GM23338 (cell line): ENCODE measurements around the gene EEF1E1. TPM values are rescaled to one million over a fixed set of nuclear protein-coding genes. Genes with fewer than 3 reads are reported as not detected.

Source experiments
- ATAC-seq: fragments of 200-7000 bp; cut with Tn5 transposase; 3 replicates; pipeline ENCODE4 v1.9.1; 2020
- DNase-seq: peaks from one replicate; pipeline ENCODE4 v3.0.0-alpha.2; 2015; ENCODE audit warnings: low spot score
- H2AFZ ChIP-seq: fragments of 200-600 bp; sonication (generic); 2 replicates; pipeline ENCODE4 v1.8.0; 2016; ENCODE audit warnings: antibody characterized with exemption, mild to moderate bottlenecking, moderate library complexity
- H3F3A ChIP-seq: fragments of 200-600 bp; sonication (generic); replicated peaks from 2 replicates; pipeline ENCODE4 v1.8.0; 2017; ENCODE audit warnings: antibody characterized with exemption, mixed run types, low read depth
- H3K27ac ChIP-seq: fragments of 200-600 bp; sonication (generic); 2 replicates; pipeline ENCODE4 v1.6.1; 2016; ENCODE audit warnings: low read depth
- H3K27me3 ChIP-seq: fragments of 200-600 bp; sonication (generic); 2 replicates; pipeline ENCODE4 v1.8.0; 2016; ENCODE audit warnings: mild to moderate bottlenecking, mixed run types, moderate library complexity; ENCODE audit not compliant: insufficient read depth
- H3K36me3 ChIP-seq: fragments of 200-600 bp; sonication (generic); 2 replicates; pipeline ENCODE4 v1.8.0; 2016; ENCODE audit warnings: mild to moderate bottlenecking; ENCODE audit not compliant: insufficient read depth
- H3K4me1 ChIP-seq: fragments of 200-600 bp; sonication (generic); 2 replicates; pipeline ENCODE4 v1.8.0; 2016; ENCODE audit warnings: mild to moderate bottlenecking, moderate library complexity; ENCODE audit not compliant: insufficient read depth
- H3K4me2 ChIP-seq: fragments of 200-600 bp; sonication (generic); 2 replicates; pipeline ENCODE4 v1.7.1; 2017; ENCODE audit warnings: mixed run types
- H3K4me3 ChIP-seq: fragments of 200-600 bp; sonication (generic); 2 replicates; pipeline ENCODE4 v1.6.1; 2016; ENCODE audit warnings: mixed run types
- H3K79me2 ChIP-seq: fragments of 200-600 bp; sonication (generic); replicated peaks from 2 replicates; pipeline ENCODE4 v1.8.0; 2017; ENCODE audit warnings: mild to moderate bottlenecking; ENCODE audit not compliant: insufficient read depth
- H3K9me2 ChIP-seq: fragments of 200-600 bp; sonication (generic); 2 replicates; pipeline ENCODE4 v1.8.0; 2017; ENCODE audit not compliant: insufficient read depth
- H4K20me1 ChIP-seq: fragments of 200-600 bp; sonication (generic); replicated peaks from 2 replicates; pipeline ENCODE4 v1.8.0; 2017; ENCODE audit warnings: mild to moderate bottlenecking; ENCODE audit not compliant: insufficient read depth
- H3K27ac Mint-ChIP-seq: 2 replicates; pipeline ENCODE4 v1.8.0; 2020; ENCODE audit warnings: inconsistent platforms, mild to moderate bottlenecking, moderate library complexity, mixed read lengths
- H3K27me3 Mint-ChIP-seq: 3 replicates; pipeline ENCODE4 v1.8.0; 2022; ENCODE audit warnings: low read depth, mild to moderate bottlenecking, moderate library complexity, mixed read lengths, inconsistent platforms; ENCODE audit not compliant: insufficient read depth, poor library complexity
- H3K36me3 Mint-ChIP-seq: 3 replicates; pipeline ENCODE4 v1.8.0; 2021; ENCODE audit warnings: low read depth, mild to moderate bottlenecking, inconsistent platforms, moderate library complexity, mixed read lengths
- H3K4me1 Mint-ChIP-seq: 3 replicates; pipeline ENCODE4 v1.8.0; 2020; ENCODE audit warnings: mild to moderate bottlenecking, inconsistent platforms, mixed read lengths
- H3K4me3 Mint-ChIP-seq: 3 replicates; pipeline ENCODE4 v1.8.0; 2021; ENCODE audit warnings: moderate library complexity, mild to moderate bottlenecking, inconsistent platforms, mixed read lengths
- H3K9me3 Mint-ChIP-seq: 3 replicates; pipeline ENCODE4 v1.8.0; 2020; ENCODE audit warnings: moderate library complexity, mild to moderate bottlenecking, inconsistent platforms, mixed read lengths
- JUNB ChIP-seq: IDR thresholded peaks from one replicate; pipeline ENCODE4 v1.6.1; 2016; ENCODE audit warnings: antibody characterized with exemption; ENCODE audit not compliant: unreplicated experiment
- REST ChIP-seq: IDR thresholded peaks from one replicate; pipeline ENCODE4 v1.6.1; 2018; ENCODE audit warnings: antibody characterized with exemption; ENCODE audit not compliant: unreplicated experiment
- STAT1 ChIP-seq: IDR thresholded peaks from one replicate; pipeline ENCODE4 v1.6.1; 2016; ENCODE audit warnings: antibody characterized with exemption; ENCODE audit not compliant: unreplicated experiment
- polyA plus RNA-seq: library from polyadenylated mRNA; unstranded; fragments of >200 nt; fragmentation: Nextera tagmentation; extraction: Ambion mirVana; gene quantifications from 2 replicates; pipeline ENCODE4 v1.2.1, GENCODE V29; 2016
- total RNA-seq: library from RNA; depleted of rRNA; stranded (reverse); fragments of >200 nt; shearing (Covaris generic); gene quantifications from 2 replicates; pipeline ENCODE4 v1.2.3, GENCODE V29; 2014
- TF ChIP-seq, protein P1 (sequence below): fragments of 250-450 bp; sonication (Bioruptor Pico); IDR thresholded peaks from 2 replicates; pipeline ENCODE4 v1.5.0; 2020; ENCODE audit warnings: mild to moderate bottlenecking, moderate library complexity

The EEF1E1 gene
- total and polyA plus RNA-seq, 2 experiments from 2014 or later: 298 to 317 TPM

- TF ChIP-seq, protein P1, sequence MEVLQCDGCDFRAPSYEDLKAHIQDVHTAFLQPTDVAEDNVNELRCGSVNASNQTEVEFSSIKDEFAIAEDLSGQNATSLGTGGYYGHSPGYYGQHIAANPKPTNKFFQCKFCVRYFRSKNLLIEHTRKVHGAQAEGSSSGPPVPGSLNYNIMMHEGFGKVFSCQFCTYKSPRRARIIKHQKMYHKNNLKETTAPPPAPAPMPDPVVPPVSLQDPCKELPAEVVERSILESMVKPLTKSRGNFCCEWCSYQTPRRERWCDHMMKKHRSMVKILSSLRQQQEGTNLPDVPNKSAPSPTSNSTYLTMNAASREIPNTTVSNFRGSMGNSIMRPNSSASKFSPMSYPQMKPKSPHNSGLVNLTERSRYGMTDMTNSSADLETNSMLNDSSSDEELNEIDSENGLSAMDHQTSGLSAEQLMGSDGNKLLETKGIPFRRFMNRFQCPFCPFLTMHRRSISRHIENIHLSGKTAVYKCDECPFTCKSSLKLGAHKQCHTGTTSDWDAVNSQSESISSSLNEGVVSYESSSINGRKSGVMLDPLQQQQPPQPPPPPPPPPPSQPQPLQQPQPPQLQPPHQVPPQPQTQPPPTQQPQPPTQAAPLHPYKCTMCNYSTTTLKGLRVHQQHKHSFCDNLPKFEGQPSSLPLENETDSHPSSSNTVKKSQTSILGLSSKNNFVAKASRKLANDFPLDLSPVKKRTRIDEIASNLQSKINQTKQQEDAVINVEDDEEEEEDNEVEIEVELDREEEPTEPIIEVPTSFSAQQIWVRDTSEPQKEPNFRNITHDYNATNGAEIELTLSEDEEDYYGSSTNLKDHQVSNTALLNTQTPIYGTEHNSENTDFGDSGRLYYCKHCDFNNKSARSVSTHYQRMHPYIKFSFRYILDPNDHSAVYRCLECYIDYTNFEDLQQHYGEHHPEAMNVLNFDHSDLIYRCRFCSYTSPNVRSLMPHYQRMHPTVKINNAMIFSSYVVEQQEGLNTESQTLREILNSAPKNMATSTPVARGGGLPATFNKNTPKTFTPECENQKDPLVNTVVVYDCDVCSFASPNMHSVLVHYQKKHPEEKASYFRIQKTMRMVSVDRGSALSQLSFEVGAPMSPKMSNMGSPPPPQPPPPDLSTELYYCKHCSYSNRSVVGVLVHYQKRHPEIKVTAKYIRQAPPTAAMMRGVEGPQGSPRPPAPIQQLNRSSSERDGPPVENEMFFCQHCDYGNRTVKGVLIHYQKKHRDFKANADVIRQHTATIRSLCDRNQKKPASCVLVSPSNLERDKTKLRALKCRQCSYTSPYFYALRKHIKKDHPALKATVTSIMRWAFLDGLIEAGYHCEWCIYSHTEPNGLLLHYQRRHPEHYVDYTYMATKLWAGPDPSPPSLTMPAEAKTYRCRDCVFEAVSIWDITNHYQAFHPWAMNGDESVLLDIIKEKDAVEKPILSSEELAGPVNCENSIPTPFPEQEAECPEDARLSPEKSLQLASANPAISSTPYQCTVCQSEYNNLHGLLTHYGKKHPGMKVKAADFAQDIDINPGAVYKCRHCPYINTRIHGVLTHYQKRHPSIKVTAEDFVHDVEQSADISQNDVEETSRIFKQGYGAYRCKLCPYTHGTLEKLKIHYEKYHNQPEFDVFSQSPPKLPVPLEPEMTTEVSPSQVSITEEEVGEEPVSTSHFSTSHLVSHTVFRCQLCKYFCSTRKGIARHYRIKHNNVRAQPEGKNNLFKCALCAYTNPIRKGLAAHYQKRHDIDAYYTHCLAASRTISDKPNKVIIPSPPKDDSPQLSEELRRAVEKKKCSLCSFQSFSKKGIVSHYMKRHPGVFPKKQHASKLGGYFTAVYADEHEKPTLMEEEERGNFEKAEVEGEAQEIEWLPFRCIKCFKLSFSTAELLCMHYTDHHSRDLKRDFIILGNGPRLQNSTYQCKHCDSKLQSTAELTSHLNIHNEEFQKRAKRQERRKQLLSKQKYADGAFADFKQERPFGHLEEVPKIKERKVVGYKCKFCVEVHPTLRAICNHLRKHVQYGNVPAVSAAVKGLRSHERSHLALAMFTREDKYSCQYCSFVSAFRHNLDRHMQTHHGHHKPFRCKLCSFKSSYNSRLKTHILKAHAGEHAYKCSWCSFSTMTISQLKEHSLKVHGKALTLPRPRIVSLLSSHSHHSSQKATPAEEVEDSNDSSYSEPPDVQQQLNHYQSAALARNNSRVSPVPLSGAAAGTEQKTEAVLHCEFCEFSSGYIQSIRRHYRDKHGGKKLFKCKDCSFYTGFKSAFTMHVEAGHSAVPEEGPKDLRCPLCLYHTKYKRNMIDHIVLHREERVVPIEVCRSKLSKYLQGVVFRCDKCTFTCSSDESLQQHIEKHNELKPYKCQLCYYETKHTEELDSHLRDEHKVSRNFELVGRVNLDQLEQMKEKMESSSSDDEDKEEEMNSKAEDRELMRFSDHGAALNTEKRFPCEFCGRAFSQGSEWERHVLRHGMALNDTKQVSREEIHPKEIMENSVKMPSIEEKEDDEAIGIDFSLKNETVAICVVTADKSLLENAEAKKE: no peak
- no peak for TF ChIP-seq REST
Observed at GRCh38 chr6:8085053-8085511, 17.3 kb downstream of the EEF1E1 start (continued).

- no peaks in the 10 kb centered on the region for H3K27me3 ChIP-seq
- H3K36me3 Mint-ChIP-seq: peaks cover 62% of the 10 kb centered on the region
- no peak overlapping the region for H3K4me3 Mint-ChIP-seq
- DNase-seq (no peak), ATAC-seq (no peak)
- TF ChIP-seq, protein P1: no peak
- TF ChIP-seq STAT1 (no peak), JUNB (no peak)
- H3K27ac Mint-ChIP-seq: no peak overlapping the region
- no peaks in the 10 kb centered on the region for H3K27me3 Mint-ChIP-seq
- peaks cover 49% of the 10 kb centered on the region for H4K20me1 ChIP-seq
- H3K79me2 ChIP-seq: peaks cover 57% of the 10 kb centered on the region
- no peaks in the 10 kb centered on the region for H3K9me2 ChIP-seq
- no peaks in the 10 kb centered on the region for H3F3A ChIP-seq
- peaks cover 16% of the 10 kb centered on the region for H3K9me3 Mint-ChIP-seq
- peaks cover 21% of the 10 kb centered on the region for H3K4me1 Mint-ChIP-seq
- no peak overlapping the region for H3K4me2 ChIP-seq
- H3K36me3 ChIP-seq: peaks cover 27% of the 10 kb centered on the region; the same call in 1 of the 2 replicates
- no peak overlapping the region for H3K27ac ChIP-seq
- H3K4me3 ChIP-seq: no peak overlapping the region
- H2AFZ ChIP-seq: no peak overlapping the region
- H3K4me1 ChIP-seq: no peaks in the 10 kb centered on the region; the same call in 1 of the 2 replicates
Observed at GRCh38 chr6:8084586-8084985, 17.8 kb downstream of the EEF1E1 start.
